Activated naive CD8-positive, alpha-beta T cell treated with anti-CD3 and anti-CD28 coated beads, Interleukin-2, amount 50 U/mL, for 16 hours (primary cell): ENCODE results near the gene COL23A1.

Source experiments
- DNase-seq: peaks from one replicate; pipeline ENCODE4 v3.0.0-alpha.2; 2020; ENCODE audit warnings: low read depth, low spot score

COL23A1 gene

GRCh38 chr5:178437386-178438075 is 152.7 kb downstream of the COL23A1 start:
- no peak for DNase-seq

- no peak for DNase-seq
These were observed 153.8 kb downstream of the COL23A1 start for GRCh38 chr5:178436326-178436940.

GRCh38 chr5:178435321-178436238 is 154.6 kb downstream of the COL23A1 start:
- no peak for DNase-seq

- DNase-seq = no peak
These were observed 155.3 kb downstream of the COL23A1 start for GRCh38 chr5:178434851-178435250.

GRCh38 chr5:178434016-178434761 is 156.0 kb downstream of the COL23A1 start:
- no peak for DNase-seq

GRCh38 chr5:178433273-178433775 is 156.9 kb downstream of the COL23A1 start:
- DNase-seq = no peak

GRCh38 chr5:178432421-178433272 is 157.5 kb downstream of the COL23A1 start:
- DNase-seq = no peak

- DNase-seq = no peak
These were observed 158.4 kb downstream of the COL23A1 start for GRCh38 chr5:178431782-178432165.

- no peak for DNase-seq
These were observed 159.0 kb downstream of the COL23A1 start for GRCh38 chr5:178431063-178431781.

- DNase-seq = no peak
These were observed 159.8 kb downstream of the COL23A1 start for GRCh38 chr5:178430186-178431062.

GRCh38 chr5:178429491-178430185 is 160.6 kb downstream of the COL23A1 start:
- no peak for DNase-seq

GRCh38 chr5:178429156-178429468 is 161.1 kb downstream of the COL23A1 start:
- no peak for DNase-seq

- DNase-seq = no peak
These were observed 161.6 kb downstream of the COL23A1 start for GRCh38 chr5:178428341-178429155.

GRCh38 chr5:178427576-178428197 is 162.5 kb downstream of the COL23A1 start:
- DNase-seq = no peak

- DNase-seq = no peak
These were observed 163.7 kb downstream of the COL23A1 start for GRCh38 chr5:178426326-178427130.

- DNase-seq = no peak
These were observed 164.5 kb downstream of the COL23A1 start for GRCh38 chr5:178425621-178426068.
